ENCODE results near the gene CD38.
A peak's percentile ranks its signal among the peaks of the same experiment; 100 is the strongest.

The CD38 gene

GRCh38 chr4:15774020-15774420 is 4.1 kb upstream of the CD38 start:
- Histone ChIP-seq H3K36me3 (ENCODE audit: control insufficient read depth, insufficient read depth, low read length) (no peaks in the 10 kb centered on the region), H3K4me3 (replicated peaks; ENCODE audit: low read depth, low read length) (no peak overlapping the region), H3K27me3 (replicated peaks; ENCODE audit: control insufficient read depth, insufficient read depth, low read length) (no peaks in the 10 kb centered on the region; the same call in 1 of the 2 replicates)
- no peak for DNase-seq (ENCODE audit: extremely low read depth, insufficient read length)
- no peak for TF ChIP-seq CTCF (IDR thresholded peaks at IDR 0.05; ENCODE audit: insufficient read depth, low read length, poor library complexity, severe bottlenecking)

GRCh38 chr4:15776871-15777648 is 1.1 kb upstream of the CD38 start:
- DNase-seq (ENCODE audit: extremely low read depth, insufficient read length), result no peak
- H3K36me3 ChIP-seq (ENCODE audit: control insufficient read depth, insufficient read depth, low read length), result no peaks in the 10 kb centered on the region; the same call in 1 of the 2 replicates
- no peak for TF ChIP-seq CTCF (IDR thresholded peaks at IDR 0.05; ENCODE audit: insufficient read depth, low read length, poor library complexity, severe bottlenecking)
- H3K27me3 ChIP-seq (replicated peaks; ENCODE audit: control insufficient read depth, insufficient read depth, low read length), result no peaks in the 10 kb centered on the region; the same call in 1 of the 2 replicates
- no peak overlapping the region for H3K4me3 ChIP-seq (replicated peaks; ENCODE audit: low read depth, low read length)

GRCh38 chr4:15777697-15778288 is 335 bp upstream of the CD38 start:
- no peak for DNase-seq (ENCODE audit: extremely low read depth, insufficient read length)
- H3K27me3 ChIP-seq (replicated peaks; ENCODE audit: control insufficient read depth, insufficient read depth, low read length), result no peaks in the 10 kb centered on the region; the same call in 1 of the 2 replicates
- H3K4me3 ChIP-seq (replicated peaks; ENCODE audit: low read depth, low read length), result peak overlapping the region; percentile 71
- no peaks in the 10 kb centered on the region; the same call in 1 of the 2 replicates for H3K36me3 ChIP-seq (ENCODE audit: control insufficient read depth, insufficient read depth, low read length)
- no peak for TF ChIP-seq CTCF (IDR thresholded peaks at IDR 0.05; ENCODE audit: insufficient read depth, low read length, poor library complexity, severe bottlenecking)

- H3K36me3 ChIP-seq (ENCODE audit: control insufficient read depth, insufficient read depth, low read length), result no peaks in the 10 kb centered on the region; the same call in 1 of the 2 replicates
- DNase-seq (ENCODE audit: extremely low read depth, insufficient read length), result no peak
- no peaks in the 10 kb centered on the region for H3K27me3 ChIP-seq (replicated peaks; ENCODE audit: control insufficient read depth, insufficient read depth, low read length)
- peak overlapping the region; percentile 71 for H3K4me3 ChIP-seq (replicated peaks; ENCODE audit: low read depth, low read length)
- TF ChIP-seq CTCF (IDR thresholded peaks at IDR 0.05; ENCODE audit: insufficient read depth, low read length, poor library complexity, severe bottlenecking), result peak; percentile 14
Measured at GRCh38 chr4:15779306-15779705, 1.2 kb downstream of the CD38 start.

GRCh38 chr4:15779809-15780208 is 1.7 kb downstream of the CD38 start:
- Histone ChIP-seq H3K36me3 (ENCODE audit: control insufficient read depth, insufficient read depth, low read length) (no peaks in the 10 kb centered on the region; the same call in 1 of the 2 replicates), H3K27me3 (replicated peaks; ENCODE audit: control insufficient read depth, insufficient read depth, low read length) (no peaks in the 10 kb centered on the region), H3K4me3 (replicated peaks; ENCODE audit: low read depth, low read length) (peak overlapping the region; percentile 71)
- no peak for TF ChIP-seq CTCF (IDR thresholded peaks at IDR 0.05; ENCODE audit: insufficient read depth, low read length, poor library complexity, severe bottlenecking)
- DNase-seq (ENCODE audit: extremely low read depth, insufficient read length), result no peak
